SKM-1 (cell line): Measurements from ENCODE around the gene LMNTD2.

ENCODE experiments used
- DNase-seq: peaks from one replicate; lab custom pipeline; 2025; ENCODE audit not compliant: unreplicated experiment; lab: John Stamatoyannopoulos, UW

Gene LMNTD2

DNA sequence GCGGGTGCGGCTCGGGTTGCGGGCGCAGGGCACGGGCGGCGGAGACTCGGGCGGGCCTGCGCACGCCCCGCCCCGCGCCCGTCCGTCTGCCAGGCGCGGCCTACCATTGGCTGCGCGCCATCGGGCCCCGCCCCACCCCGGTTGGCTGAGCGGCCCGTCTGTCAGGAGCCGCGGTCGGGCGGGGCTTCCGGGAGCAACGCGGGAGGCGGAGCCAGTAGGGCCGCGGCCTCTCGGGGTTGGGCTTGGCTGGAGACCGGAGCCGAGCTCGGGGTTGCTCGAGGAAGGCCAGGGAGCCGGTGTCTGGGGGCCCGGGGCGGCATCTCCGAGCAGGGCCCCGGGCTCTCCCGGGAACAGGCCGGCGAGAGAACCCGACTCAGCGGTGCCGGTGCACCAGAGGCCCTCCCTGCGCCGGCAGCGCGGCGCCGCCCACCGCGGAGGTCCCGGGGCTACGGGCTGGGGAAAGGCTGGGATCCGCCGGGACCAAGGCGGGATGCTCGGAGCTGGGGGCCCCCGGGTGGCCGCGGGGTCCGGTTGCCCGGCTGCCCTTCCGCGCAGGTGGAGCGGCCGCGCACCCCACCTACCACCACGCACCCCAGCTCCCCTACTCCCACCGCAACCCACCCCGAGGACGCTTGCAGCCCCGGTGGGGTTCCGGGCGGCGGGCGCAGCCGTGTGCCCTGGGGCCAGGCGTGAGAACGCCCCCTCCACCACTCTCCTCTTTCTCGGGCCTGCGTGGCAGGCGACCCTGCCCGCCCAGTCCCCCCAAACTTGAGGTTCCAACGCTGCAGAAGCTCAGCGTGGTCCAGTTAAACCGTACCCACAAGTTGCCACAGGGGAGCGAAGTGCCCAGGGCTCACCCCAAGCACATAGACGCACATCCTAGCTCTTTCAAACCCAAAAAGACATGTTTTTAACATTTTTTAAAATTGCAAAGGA lies 24.8 kb downstream of the LMNTD2 start, which contains the start of gene HRAS:
Gene HRAS (minus strand): TSS at position 58 of the 936 bp plus-strand sequence.
- peak; percentile 76 for DNase-seq

DNA sequence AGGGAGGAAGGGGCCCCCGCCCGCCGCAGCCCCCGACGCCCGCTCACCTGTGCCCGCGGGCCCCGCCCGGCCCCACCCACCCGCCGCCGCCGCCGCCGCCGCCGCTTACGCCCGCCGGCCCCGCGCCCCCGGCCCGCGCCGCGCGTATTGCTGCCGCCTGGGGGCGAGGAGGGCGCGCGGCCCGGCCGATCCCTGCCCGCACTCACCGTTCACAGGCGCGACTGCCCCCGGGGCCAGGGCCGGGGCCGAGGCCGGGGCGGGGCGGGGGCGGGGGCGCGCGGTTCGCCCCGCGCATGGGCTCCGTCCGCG lies 25.4 kb downstream of the LMNTD2 start:
- DNase-seq, result no peak

DNA sequence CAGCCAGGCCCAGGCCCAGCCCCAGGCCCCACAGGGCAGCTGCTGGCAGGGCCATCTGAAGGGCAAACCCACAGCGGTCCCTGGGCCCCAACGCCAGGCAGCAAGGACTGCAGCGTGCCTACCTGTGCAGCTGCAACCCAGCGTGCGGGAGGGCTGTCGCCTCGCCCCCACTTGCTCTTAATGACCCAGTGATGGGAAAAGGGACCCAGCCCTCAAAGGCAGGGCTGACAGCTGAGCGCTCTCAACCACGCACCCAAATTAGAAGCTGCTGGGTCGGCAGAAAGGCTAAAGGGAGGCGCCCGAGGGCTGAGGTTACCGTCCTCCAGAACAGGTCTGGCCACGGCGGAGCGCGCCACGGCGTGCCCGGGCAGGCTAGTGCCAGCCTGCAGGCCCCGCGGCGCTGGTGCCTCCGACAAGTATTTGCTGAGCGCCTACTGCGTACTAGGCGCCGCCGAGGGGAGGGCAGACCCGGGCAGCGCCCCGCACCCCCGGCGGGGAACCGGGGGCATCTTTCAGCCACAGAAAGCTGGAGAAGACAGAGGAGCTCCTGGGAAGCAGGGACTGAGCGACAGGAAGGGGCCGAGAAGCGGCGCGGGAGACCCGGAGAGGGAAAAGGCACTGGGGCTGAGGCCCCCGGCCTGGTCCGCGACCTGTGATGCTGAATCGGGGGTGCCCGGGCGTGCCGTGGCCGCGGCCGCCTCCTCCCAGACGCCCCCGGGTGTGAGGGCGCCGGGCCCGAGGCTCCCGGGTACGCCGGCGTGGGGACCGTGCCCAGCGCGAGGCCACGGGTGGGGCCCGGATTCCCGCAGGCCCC lies 25.9 kb downstream of the LMNTD2 start:
- no peak for DNase-seq

DNA sequence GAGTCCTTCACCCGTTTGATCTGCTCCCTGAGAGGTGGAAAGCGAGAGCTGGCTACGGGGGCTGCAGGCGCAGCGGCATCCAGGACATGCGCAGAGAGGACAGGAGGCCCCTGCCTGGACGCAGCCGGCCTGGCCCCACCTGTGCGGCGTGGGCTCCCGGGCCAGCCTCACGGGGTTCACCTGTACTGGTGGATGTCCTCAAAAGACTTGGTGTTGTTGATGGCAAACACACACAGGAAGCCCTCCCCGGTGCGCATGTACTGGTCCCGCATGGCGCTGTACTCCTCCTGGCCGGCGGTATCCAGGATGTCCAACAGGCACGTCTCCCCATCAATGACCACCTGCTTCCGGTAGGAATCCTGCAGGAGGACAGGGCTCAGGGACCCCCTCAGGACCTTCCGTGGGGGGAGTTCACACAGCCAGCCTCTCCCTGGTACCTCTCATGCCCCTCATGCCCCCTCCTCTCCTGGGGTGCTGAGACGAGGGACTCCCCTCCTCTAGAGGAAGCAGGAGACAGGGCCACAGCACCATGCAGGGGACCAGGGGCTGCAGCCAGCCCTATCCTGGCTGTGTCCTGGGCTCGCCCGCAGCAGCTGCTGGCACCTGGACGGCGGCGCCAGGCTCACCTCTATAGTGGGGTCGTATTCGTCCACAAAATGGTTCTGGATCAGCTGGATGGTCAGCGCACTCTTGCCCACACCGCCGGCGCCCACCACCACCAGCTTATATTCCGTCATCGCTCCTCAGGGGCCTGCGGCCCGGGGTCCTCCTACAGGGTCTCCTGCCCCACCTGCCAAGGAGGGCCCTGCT lies 26.7 kb downstream of the LMNTD2 start:
- no peak for DNase-seq

DNA sequence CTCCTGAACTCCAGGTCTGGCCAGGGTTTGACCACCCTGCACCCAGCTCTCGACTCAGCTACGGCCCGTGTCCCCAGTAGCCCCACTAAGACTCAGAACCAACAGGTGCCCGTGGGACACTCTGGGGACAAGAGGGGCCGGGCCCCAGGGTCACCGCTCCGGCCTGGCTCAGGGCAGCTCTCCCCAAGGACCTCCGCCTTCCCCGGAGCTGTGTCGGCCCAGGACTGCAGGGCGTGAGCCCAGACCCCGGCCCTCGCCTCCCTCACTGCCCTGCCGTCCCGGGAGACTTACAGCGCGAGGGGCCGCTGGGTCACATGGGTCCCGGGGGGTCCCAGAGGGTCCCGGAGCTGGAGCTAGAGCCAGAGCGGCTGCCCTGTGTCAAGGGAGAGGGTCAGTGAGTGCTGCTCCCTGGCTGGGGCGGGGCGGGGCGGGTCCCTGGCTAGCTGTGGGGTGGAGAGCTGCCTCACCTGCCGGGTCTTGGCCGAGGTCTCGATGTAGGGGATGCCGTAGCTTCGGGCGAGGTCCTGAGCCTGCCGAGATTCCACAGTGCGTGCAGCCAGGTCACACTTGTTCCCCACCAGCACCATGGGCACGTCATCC lies 27.5 kb downstream of the LMNTD2 start:
- no peak for DNase-seq

DNA sequence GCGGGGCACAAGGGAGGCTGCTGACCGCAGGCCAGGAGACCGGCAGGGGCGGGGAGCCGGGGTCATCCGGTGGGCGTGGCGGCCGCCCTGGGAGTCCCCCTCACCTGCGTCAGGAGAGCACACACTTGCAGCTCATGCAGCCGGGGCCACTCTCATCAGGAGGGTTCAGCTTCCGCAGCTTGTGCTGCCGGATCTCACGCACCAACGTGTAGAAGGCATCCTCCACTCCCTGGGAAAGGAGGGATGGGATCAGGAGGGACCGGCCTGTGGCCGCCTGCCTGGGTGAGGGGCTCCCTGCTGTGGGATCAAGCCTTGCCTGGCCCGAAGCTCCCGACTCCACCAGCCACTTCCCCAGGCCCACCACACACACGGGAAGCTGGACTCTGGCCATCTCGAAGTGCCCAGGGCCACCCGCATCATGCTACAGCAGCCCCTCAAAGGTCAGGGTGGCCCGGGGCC lies 28.0 kb downstream of the LMNTD2 start:
- DNase-seq, result no peak

DNA sequence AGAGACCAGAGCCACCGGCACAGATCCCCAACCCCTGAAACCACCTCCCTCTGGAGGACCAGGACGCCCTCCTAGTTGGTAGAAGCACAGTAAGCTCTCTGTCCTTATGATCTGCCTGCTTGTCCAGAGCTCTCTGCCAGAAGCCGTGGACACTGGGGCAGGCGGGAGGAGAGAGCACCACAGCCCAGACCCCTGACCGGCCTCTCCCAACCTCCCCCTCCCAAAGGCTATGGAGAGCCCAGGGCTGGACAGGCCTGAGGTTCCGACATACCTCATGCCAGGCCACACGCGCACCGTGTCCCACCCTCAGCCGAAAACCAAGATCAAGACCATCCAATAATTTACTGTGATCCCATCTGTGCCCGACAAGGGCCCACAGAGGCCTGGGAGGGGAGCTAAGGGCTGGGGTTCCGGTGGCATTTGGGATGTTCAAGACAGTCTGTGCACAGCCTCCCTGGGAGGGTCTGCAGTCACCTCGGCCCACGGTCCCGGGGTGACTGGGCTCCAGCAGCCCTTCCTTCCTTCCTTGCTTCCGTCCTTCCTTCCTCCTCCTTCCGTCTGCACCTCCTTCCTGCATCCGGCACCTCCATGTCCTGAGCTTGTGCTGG lies 28.5 kb downstream of the LMNTD2 start:
- DNase-seq, result no peak

DNA sequence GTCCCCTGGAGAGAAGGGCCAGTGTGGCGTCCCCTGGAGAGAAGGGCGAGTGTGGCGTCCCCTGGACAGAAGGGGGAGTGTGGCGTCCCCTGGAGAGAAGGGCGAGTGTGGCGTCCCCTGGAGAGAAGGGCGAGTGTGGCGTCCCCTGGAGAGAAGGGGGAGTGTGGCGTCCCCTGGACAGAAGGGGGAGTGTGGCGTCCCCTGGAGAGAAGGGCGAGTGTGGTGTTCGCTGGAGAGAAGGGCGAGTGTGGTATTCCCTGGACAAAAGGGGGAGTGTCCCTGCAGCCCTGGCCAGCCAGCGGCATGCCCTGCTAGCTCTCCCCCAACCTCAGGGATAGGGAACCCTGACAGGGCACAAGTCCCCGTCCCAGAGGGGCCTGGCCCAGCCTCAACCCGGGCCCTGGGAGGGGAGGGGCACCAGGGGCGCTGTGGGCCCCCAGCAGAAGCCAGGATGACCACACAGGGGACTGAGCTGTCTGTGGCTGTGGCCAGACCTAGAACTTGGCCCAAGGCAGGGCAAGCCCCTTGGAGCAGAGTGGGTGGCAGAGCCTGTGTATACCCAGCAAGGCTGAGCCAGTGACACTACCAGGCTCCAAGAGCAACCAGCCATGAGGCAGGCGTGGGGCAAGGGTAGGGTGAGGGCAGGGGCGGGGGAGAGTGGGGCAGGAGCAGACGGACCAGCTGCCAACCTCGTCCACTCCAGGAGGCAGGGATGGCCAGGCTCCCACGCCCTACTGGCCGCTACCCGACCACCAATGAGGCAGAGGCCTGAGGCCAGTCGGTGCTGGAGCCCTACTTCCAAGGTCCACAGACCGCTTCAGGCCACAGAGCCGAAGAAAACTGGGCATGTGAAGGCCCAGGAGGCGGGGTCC lies 29.3 kb downstream of the LMNTD2 start:
- DNase-seq, result no peak

DNA sequence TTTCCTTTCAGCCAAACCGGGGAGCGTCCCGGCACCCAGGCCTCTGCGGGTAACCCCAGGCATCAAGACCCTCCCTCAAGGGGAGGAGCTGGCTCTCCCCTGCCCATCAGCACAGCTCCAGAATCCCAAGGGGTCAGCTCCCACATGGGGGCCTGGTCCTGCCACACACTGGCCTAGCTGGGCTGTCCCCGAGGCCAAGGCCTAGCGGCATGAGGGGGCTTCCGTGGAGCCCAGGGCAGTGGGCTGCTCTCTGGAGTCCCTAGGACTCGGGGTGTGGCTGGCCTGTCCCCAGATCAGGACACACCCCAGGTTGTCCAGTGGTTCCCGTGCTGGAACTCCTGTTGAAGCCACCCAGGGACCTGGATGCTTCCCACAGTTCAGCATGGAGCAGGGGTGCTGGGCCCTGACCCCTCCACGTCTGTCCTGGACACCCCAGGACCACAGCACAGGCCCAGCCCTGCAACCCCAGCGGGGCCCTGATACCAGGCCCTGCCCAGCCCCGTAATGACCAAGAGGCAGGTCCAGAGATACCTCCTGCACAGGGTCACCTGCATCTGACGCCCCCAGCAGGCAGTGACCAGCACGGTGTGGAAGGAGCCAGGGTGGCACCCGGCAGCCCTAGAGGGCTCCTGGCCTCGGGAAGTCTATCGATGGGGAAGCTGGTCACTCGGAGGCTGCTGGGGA lies 30.7 kb downstream of the LMNTD2 start:
- no peak for DNase-seq

DNA sequence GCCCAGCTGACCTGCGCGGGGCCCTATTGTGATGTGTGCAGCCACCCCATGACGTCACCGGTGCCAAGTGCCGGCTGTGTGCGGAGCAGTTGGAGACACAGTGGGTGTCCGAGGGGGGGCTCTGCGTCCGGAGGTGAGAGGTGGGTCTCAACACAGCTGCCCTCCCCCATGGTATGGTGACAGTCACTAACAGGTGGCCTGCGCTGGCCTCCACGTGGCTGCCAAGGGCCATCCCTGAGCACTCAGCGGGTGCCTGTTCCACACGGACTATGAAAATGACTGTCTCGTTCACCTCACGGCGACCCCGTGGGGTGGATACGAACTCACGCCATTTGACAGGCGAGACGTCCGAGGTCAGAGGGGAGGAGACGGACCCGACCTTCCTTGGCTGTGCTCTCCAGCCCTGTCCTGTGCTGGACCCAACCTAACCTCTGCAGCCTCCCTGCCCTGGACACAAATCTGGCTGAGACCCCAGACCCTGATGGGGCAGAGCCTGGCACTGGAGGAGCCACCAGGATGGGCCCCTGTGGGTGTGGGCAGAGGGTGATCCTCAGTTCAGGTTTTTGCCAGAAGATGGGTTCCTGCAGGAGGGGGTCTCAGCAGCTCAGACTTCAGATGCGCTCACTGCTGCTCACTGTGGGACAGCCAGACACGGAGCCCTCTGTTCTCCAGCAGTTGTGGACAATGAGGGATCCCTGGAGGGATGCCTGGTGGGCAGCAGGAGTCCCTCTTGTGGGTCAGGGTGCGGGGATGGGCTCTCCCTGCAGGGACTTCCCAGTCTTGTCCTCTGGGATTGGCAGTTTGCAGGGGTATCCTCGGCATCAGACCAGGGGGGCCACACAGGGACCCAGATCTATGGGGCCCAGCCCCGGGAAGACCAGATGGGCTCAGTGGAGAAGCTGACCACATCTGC lies 31.5 kb downstream of the LMNTD2 start:
- no peak for DNase-seq

DNA sequence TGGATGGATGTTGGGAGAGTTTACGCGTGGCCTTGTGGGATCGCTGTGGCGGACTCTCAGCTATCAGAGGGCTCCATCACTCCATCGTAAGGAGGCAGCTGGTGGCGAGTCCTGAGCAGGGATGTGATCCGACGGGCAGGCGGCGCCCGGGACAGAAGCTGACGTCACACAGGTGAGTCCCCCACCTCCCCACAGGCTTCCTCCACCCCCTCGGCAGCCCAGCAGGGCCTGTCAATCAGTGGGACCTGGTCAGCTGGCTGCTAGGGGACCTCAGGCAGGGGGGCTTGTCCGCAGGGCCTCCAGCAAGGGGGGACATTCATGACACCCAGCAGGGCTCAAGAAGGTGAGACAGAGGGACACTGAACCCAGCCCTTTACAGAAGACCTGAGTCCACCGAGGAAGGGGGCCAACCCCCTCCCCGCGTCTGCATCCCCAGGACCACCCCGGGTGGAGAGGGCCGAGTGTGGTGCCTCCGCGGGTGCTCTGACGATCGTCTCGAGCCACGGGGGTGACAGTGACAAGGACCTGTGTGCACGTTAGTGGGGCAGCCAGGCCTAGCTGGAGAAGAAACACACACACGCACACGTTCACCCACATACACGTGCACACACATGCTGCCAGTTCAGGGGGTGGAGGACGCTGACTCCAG lies 32.2 kb downstream of the LMNTD2 start:
- DNase-seq, result no peak

DNA sequence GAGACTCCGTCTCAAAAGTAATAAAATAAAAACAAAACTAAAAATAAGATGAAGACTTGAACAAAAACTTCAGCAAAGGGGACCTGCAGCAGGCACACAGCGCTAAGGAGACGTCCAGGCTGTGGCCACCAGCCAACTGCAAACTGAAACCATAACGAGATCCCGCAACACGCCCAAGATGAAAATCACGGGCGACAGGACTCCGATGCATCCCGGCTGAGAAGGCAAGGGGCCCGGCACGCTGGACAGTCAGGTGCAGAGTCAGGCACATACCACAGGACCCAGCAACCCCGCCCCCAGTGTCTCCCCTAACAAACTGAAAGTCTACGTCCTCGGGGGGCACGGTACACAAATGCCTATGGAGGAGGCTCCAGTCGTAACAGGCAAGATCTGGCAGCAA lies 34.3 kb downstream of the LMNTD2 start:
- no peak for DNase-seq

DNA sequence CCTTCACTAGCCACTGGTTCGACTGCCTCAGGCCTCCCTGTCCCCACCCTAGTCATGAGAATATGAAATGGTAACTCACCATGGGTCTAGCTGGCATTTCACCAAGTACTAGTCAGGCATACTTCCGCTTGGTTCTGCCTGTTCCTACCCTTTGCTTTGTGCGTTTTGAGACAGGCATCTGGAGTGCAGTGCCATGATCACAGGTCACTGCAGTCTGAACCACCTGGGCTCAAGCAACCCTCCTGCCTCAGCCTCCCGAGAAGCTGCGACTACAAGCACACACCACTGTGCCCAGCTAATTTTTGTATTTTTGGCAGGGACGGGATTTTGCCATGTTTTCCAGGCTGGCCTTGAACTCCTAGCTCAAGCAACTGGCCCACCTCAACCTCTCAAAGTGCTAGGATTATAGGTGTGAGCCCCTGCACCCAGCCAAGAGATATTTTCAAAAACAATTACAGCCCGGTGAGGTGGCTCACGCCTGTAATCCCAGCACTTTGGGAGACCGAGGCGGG lies 39.3 kb downstream of the LMNTD2 start:
- DNase-seq, result no peak

DNA sequence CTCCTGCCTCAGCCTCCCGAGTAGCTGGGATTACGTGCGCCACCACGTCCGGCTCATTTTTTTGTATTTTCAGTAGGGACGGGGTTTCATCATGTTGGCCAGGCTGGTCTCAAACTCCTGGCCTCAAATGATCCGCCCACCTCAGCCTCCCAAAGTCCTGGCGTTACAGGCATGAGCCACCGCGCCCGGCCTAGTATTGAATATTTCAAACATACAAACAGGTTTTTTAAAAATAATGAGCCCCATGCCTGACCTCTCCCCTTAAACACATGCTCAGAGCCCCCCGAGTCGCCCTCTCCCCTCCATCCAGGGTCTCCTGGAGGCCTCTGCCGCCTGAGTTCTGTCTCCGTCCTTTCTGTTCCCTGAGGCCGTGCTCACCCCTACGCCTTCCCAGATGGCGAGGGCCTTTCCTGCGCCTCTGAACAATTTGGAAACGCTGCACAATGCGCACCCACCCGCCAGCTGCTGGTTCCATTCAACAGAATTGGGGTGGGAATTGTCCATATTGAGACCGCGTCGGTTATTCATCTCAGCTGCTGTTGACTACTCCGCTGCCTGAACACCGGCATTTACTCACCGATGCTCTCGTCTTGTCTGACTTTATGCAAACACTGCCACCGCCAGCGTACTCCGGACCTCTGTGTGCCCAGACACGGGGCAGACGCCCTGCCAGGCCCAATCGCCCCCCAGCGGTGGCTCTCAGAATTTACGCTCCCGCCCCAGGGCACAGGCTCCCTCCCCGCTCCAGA lies 39.9 kb downstream of the LMNTD2 start:
- no peak for DNase-seq

DNA sequence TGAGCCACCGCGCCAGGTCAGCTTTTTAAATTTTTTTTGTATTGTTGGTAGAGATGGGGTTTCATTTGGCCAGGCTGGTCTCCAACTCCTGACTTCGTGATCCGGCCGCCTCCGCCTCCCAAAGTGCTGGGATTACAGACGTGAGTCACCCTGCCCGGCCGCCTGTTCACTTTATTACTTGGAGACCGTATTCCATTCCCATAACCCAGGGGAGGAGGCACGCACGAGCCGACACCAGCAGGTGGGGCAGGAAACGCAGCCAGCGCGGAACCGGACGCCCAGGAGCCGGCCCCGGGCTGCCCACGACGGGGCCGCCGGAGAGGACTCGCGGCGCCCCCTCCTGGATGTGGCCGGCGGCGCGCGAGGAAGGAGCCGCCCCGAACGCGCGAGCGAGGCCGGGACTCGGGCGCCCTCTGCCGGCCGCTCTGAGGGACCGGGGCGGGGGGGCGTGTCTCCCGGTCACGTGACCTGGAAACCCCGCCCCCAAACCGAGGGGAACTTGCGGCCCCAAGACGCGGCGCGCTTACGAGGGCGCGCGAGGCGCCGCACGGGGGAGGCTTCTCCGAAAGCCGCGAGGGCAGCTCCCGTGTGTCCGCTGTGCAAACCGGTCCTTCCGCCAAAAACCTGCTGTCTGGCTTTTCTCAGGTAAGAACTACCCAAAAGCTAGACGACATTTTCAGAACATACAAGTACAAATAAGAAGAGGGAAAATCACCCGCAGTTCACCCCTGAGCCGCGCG lies 41.9 kb downstream of the LMNTD2 start:
- DNase-seq, result no peak
